Glomerular endothelial cell (primary cell): ENCODE data around the gene STARD5. TPM values are rescaled to one million over a fixed set of nuclear protein-coding genes. Genes with fewer than 3 reads are reported as not detected.
"Not testable (repeated sequence)": the region's sequence is repeated elsewhere in the genome, so short reads cannot be mapped to it uniquely, and the experiment has no call there.

Source experiments
- DNase-seq: peaks from one replicate; pipeline ENCODE4 v3.0.0-alpha.2; 2011; ENCODE audit warnings: low read depth, low spot score; ENCODE audit errors: extremely low read depth
- total RNA-seq: library from RNA; depleted of rRNA; stranded (reverse); fragments of >200 nt; gene quantifications from 2 replicates; pipeline ENCODE4 v1.2.3, GENCODE V29; 2015

STARD5 gene, protein sequence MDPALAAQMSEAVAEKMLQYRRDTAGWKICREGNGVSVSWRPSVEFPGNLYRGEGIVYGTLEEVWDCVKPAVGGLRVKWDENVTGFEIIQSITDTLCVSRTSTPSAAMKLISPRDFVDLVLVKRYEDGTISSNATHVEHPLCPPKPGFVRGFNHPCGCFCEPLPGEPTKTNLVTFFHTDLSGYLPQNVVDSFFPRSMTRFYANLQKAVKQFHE
- total RNA-seq: 1.4 TPM in 2 replicates

DNA sequence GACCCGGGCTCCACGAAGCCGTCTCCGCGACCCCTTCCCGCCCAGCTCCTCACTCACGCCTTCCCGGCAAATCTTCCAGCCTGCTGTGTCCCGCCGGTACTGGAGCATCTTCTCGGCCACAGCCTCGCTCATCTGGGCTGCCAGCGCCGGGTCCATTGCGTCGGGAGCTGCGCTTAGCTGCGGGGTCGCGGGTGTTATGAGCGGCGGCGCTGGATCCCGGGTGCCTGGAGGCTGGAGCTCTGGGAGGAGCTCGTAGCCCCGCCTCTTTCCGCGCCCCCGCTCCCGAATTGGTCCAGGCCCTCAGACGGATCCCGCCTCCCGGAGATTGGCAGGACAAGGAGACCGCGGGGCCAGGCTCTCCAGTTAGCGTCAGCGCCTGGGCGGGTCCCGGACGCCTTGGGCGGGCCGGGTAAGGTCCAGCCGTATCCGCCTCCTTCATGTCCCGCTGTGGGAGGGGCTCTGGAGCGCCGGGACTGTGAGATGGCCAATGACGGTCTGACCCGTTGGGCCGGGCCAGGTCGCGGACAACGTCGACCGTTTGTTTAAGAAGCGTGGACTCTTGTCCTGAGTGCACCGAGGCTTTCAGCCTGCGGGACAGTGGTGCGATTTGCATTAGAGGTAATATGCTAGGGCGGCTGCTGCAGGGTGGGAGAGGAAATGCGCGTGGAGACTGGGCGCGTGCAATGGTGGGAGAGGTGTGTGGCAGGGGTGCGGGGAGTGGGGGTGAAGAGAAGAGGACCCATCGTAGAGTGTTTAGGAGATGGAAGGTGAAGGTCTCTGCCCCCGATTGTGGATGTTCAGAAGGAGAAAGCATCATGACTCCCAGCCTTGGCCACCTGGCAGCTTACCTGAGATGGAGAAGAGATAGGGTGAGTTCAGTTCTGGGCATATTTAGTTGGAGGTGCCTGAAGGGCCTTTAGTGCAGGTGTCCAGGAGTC, at the start of gene STARD5:
TSS of gene STARD5 (minus strand) at position 198 of the 938 bp plus-strand sequence. CDS start at position 156, 42 bp downstream.
- DNase-seq: peak; percentile 50

DNA sequence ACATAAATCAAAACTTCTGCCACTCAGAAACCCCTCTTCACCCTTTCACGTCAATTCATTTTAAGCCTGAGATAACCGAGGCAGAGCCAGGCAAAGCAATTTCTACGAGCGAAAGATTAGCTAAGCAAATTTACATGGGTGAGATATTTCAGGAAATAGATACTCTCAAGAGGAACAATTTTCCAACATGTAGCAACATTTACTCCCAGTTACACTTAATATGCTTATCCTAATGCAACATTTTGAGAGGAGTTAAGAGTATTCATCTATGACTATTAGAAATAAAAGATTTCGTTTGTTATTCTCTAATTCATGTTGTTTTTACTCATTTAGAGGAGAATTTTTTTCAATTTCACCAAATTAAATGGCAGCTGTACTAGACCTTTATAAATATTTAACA, 49.2 kb upstream of the STARD5 start:
- DNase-seq: no peak

DNA sequence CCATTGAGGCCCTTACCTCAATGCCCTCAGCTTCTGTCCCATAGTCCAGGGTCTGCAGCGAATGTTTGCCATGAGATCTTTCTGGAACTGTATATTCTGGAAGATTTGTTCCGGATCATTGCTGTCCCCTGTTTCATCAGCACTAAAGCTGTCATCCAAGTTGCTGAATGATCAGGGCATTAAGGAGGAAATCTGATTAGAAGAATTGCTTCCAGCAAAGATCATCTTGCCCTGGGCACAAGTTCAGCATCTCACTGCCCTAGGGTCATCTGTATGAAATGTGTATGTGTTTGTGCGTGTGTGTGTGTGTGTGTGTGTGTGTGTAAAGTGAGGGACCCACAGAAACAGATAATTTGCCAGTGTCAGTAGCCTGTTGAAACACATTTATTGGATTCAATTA, 48.6 kb upstream of the STARD5 start:
- no peak for DNase-seq

DNA sequence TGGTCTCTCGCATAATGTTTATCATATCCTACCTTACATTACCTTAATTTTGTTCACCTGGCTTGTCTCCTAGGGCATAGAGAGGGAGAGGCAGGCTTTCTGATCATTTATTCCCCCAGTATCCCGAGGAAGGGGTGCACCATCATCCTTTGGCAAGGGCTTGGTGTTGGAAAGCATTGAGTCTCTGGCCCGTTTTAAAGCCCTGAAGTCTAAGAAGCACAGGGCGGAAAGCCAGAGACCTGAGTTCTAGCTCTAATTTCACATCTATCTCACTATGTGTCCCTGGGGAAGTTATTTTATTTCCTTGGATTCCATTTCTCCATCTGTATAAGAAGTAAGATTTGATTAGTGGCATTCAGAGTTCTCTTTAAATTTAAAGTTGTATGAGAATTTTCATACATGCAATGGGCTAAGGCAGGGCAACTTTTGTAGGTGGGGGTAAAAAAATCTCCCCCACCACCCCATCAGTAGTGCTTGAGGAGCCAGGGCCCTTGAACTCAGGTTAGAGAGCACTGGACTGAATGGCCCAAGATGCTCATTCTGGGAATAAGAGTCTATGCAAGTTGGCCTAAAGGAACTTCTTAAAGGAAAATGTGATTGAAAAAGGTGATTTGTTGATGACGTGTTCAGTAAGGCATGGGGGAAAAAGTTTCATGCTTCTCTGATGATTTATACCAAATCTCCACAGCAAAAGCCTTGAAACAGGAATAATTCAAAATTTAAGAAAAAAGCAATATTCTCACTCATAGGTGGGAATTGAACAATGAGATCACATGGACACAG, 40.0 kb upstream of the STARD5 start:
- no peak for DNase-seq

DNA sequence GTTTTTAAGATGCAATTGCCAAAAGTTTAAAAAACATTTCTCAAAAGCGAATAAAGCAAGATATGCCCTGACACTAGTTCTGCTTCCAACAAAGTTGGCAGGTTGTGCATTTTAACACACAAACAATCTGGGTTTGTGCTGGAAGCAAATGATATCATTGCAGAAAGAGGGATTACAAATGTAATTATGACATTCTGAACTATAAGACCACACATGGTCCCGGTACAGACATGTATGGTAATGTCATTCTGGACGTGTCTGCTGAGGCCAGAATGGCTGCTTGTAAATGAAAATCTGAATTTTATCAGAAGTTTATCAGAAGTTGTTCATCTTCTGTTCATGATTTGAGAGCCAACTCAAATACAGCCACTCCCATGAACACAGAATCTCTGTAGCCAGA, 39.3 kb upstream of the STARD5 start:
- no peak for DNase-seq

DNA sequence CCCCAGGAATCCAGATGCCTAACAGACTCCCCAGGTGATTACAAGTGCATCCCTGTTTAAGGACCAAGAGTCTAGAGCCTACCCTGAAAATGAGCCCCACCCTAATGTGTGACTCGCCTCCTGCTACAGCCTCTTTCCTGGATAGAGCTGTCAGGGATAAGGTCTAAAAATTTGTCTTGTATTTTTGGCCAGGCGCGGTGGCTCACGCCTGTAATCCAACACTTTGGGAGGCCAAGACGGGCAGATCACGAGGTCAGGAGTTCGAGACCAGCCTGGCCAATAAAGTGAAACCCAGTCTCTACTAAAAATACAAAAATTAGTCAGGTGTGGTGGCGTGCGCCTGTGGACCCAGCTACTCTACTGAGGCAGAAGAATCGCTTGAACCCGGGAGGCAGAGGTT, 38.8 kb upstream of the STARD5 start:
- no peak for DNase-seq

DNA sequence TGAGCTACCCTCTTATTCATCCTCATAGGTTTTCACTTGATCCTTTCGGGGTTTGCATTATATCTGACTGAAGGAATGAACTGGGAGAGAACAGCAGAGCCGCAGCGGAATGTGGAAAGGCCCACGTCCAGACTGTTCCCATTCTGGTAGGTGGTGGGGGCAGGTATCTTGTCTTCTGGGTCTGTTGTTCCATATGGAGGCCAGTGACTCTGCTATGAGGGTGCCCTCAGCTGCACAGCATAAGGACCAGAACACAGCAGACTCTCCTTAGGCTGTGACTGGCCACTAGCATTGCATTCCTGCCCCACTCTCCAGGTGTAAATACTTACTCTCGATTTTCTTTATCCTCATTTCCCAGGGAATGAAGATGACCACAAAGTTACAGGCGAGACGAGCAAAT, 38.0 kb upstream of the STARD5 start:
- DNase-seq: no peak

DNA sequence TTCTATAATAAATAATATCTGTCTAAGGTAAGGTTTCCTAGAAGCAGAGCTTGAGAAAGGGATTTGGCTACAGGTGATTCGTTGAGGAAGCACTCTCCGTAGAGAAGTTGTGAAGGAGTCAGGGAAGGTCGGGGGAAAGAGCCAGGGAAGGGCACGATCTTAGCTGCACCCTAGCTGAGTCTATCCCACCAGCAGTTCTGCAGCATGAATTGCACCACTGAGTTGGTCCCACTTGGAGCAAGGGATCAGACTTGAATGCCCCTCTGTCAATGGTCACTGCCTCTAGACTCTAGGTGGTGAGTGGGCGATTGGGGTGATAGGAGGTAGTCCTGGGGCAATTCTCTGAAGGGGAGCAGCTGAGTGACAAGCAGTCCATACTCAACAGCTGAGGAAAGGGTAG, 36.5 kb upstream of the STARD5 start:
- DNase-seq: no peak

DNA sequence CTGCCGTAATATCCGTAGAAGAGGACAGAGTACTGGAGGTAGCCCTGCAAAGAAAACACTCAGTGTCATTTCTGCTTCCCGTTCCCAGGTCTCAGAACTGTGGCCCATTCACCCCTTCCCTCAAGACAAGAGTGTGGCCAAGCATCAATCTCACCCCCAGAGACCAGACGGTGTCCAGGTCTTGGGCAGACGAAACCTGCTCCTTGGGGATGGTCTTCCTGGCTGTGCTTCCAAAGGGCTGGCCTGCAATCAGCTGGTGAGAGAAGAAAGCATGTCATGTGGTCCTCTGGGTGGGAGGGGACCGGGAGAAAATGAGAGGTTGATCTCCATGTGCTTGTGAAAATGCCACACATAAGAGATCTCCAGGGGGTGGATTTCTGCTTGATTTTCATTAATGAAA, 34.3 kb upstream of the STARD5 start:
- no peak for DNase-seq

DNA sequence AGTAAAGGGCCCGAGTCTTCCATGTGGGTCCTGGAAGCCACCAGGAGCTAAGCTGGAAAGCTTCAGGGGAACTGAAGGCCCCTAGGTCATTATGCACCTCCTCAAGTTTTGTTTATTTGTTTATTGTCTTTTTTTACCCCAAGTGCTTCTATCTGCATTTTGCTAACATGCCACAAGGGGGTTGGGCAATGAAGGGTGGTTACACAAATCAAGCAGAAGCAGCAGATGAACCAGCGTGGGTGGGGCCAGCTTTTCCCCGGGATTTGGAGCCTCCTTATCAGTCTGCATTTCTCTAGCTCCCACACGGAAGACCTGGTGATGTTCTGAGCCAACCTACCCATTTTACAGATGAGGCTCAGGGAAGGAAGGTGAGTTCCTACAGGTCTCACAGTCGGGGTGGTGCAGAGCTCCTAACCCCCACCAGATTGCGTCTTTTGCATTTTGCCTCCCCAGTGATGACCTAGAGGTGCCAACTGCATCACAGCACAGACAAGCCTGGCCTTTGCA, 33.3 kb upstream of the STARD5 start:
- no peak for DNase-seq

DNA sequence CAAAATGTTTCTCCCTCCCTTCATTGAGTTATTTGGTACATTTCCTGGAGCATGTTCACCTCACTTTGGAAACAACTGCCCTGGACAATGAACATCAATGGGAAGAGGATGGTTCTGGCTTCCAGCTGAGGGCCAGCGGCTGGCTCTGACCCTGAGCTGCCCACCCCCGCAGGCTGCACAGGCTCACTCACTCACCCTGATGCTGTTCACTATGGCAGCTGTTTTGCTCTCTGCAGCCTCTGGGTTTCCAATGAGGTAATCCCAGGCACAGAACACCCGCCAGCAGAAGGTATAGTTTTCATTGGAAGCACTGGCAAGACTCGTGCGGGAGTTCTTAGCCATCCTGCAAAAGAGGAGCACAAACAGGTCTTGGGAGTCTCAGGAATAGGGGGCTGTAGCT, 32.3 kb upstream of the STARD5 start:
- DNase-seq: no peak

DNA sequence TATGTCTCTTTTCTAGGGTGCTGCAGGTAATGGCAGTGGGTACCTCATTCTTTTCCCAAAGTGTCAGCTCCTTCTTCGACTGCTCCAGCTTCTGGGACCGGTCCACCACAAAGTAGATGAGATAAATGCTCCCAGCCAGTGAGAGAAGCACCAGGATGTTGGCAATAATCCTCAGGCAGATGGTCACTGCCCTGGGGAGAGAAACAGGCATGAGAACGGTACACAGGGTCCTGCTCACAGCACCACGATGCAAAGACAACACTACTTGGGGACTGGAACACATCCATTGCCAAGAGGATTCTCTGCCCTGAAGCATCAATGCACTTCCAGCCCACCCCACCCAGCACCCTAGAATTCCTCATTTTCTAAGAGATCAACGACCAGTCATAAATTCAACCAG, 27.7 kb upstream of the STARD5 start:
- DNase-seq: no peak

DNA sequence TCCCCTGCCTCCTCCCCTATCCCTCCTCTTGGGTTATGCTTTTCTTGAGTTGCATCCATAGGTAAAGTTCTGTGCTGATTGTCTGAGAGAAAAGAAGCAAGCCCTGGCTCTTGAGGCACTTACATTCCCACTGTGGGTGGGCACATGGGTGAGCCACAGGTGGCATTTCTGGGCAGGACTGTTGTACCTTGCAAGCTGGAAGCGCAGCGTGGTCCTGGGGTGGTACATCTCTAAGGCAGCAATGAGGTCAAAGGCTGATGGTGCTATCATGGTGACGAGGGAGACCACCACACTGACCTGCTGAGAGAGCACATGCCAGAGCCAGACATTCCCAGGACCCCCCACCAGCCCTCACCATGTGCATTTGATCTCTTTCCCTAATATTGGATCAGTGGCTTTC, 25.3 kb upstream of the STARD5 start:
- no peak for DNase-seq

DNA sequence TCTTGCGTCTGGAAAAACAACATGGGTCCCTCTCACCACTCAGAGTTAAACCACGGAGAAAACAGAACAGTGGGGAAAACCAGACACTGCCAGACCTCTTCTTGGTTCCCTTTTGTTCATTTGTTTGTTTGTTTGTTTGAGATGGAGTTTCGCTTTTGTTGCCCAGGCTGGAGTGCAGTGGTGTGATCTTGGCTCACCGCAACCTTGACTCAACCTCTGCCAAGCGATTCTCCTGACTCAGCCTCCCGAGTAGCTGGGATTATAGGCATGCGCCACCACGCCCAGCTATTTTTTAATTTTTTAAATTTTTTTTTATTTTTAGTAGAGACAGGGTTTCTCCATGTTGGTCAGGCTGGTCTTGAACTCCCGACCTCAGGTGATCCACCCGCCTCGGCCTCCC, 24.8 kb upstream of the STARD5 start:
- DNase-seq: not testable (repeated sequence)

DNA sequence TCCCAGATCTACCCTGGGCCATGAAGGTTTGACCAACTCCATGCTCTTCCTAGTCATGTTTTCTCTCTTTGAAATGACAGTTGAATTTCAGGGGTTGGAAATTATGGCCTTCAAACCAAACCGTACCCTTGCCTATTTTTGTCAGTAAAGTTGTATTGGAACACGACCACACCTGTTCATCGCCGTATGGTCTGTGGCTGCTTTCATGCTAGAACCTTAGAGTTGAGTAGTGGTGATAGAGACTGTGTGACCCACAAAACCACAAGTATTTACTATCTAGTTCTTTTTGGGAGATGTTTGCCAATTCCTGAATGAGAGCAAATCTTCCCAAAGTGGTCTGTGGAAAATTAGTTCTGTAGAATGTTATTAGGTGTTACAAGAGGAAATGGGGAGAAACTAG, 24.0 kb upstream of the STARD5 start:
- no peak for DNase-seq

DNA sequence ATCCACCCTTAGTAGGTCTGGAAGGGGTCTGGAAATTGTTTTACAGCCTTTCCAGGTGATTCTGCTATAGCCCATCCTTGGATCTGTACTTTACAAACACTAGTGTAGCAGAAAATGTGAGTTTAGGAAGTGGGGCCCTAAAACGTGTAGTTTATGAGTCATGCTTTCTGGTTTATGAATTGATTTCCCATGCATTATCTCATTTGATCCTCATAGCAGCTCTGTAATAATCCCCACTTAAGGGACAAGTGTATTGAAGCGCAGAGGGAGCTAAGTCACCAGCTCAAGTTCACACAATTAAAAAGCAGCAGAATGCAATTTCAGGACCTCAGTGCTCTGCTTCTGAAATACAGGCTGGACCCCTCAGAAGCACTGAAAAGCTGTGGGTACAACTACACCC, 22.7 kb upstream of the STARD5 start:
- no peak for DNase-seq

DNA sequence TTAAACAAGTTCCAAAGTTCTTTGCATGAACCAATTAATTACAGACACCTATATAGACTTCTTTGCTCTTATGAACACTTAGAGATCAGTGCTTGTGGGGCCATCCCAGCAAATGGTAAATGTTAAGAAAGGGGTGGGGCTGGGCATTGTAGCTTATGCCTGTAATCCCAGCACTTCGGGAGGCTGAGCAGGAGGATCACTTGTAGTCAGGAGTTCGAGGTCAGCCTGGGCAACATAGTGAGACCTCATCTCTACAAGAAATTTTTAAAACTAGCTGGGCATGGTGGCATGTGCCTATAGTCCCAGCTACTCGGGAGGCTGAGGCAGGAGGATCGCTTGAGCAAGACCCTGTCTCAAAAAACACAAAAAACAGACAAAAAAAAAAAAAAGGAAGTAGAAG, 19.4 kb upstream of the STARD5 start:
- no peak for DNase-seq

DNA sequence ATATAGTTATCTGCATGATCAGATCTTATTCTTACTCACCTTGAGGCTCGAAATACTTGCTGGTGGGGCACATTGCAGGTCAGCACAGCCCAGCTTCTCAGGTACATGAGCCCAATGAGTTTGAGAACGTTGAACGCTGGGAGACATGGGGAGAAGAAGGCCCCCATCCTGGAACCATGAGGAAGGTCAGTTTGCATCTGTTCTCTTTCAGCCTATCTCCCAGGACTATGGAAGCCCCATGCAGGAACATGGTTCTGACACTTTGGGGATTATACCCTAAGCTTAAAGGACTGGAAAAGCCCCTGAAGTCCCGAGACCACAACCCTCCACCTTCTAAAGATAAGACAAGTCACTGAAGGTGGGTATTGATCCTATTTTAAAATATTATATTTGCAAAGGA, 17.4 kb upstream of the STARD5 start:
- no peak for DNase-seq

DNA sequence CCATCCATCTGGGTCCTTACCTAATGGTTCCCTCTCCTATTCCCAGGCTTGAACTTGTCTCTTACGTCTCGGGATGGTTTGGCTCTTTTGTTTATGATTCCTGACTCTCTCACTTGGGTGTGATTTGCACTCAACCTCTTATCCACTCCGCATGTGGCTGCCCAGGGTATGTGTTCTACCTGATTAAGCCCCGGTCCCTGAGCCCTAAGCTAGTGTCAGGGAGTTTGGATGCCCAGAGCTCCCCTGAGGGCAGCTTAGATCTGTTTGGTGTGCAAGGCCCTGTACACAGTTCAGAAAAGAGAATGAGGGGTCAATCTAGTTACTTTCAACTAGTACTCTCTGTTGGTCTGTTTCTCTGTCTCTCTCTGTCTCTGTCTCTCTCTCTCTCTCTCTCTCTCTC, 15.9 kb upstream of the STARD5 start:
- DNase-seq: no peak

DNA sequence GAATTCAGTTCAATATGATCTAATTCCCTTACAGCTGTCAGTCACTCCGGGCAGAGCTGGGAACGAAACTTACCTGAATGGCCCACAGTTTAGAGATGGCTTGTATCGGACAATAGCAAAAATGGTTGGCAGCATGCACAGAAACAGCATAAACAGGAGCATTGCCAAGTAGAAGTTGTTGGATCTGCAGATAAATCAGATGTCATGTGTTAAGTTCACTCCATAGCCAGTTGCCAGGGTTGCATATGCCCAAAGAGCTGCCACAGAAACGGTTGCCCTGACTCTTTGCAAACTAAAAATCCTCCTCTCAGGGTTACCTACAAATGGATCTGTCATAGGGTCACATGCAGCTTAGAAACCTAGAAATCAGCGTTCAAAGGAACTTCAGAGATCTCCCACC, 15.4 kb upstream of the STARD5 start:
- no peak for DNase-seq
